Ishikawa (cell line): ENCODE measurements around the gene CDC42BPB.

ENCODE experiments used
- CEBPB ChIP-seq: IDR thresholded peaks from 2 replicates; pipeline ENCODE4 v1.6.1; 2012
- EP300 ChIP-seq: IDR thresholded peaks from 2 replicates; pipeline ENCODE4 v1.6.1; 2012; ENCODE audit warnings: borderline replicate concordance
- RAD21 ChIP-seq: IDR thresholded peaks from 2 replicates; pipeline ENCODE4 v1.6.1; 2012; ENCODE audit warnings: low read depth
- TCF12 ChIP-seq: IDR thresholded peaks from 2 replicates; pipeline ENCODE4 v1.6.1; 2012; ENCODE audit warnings: low read depth
- ZBTB7A ChIP-seq: IDR thresholded peaks from 2 replicates; pipeline ENCODE4 v1.6.1; 2012; ENCODE audit warnings: low read depth
- TF ChIP-seq, protein P1 (sequence below): IDR thresholded peaks from 2 replicates; pipeline ENCODE4 v1.6.1; 2012

DNA sequence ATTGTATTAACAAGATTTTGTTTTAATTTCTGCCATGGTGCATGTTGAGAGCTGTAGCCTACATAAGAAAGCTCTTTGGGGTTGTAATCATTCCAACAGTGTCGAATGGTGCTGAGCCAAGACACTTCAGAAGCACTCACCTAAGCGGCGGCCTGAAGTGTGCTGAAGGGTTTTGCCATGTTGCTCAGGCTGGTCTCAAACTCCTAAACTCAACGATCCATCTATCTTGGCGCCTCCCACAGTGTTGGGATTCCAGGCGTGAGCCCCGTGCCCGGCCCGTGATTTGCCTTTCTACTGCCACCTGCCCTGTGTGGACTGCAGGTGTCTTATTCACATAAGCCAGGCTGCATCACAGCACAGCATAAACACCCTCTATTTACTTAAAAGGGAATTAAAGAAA is 86.0 kb downstream of the CDC42BPB start:
- TF ChIP-seq ZBTB7A = no peak
- no peak for TF ChIP-seq EP300
- no peak for TF ChIP-seq TCF12
- TF ChIP-seq RAD21 = no peak
- TF ChIP-seq, protein P1, sequence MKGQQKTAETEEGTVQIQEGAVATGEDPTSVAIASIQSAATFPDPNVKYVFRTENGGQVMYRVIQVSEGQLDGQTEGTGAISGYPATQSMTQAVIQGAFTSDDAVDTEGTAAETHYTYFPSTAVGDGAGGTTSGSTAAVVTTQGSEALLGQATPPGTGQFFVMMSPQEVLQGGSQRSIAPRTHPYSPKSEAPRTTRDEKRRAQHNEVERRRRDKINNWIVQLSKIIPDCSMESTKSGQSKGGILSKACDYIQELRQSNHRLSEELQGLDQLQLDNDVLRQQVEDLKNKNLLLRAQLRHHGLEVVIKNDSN = no peak
- TF ChIP-seq CEBPB = no peak
